Endothelial cell of umbilical vein (primary cell): ENCODE measurements around the gene EMC6.

Experiments
- EZH2 ChIP-seq: IDR thresholded peaks from 2 replicates; pipeline ENCODE4 v1.6.1; 2012; ENCODE audit warnings: borderline replicate concordance, low read depth, mild to moderate bottlenecking, moderate library complexity, low read length, inconsistent platforms; ENCODE audit not compliant: severe bottlenecking
- FOS ChIP-seq: IDR thresholded peaks from 2 replicates; pipeline ENCODE4 v1.6.1; 2011; ENCODE audit warnings: mild to moderate bottlenecking, low read length, moderate library complexity, borderline replicate concordance; ENCODE audit not compliant: insufficient read depth
- JUN ChIP-seq: IDR thresholded peaks from 2 replicates; pipeline ENCODE4 v1.6.1; 2011; ENCODE audit warnings: borderline replicate concordance, low read depth; ENCODE audit not compliant: insufficient read length, insufficient read depth
- MYC ChIP-seq: IDR thresholded peaks from one replicate; pipeline ENCODE4 v1.6.1; 2011; ENCODE audit warnings: mild to moderate bottlenecking, low read depth, low read length
- POLR2A ChIP-seq: IDR thresholded peaks from 2 replicates; pipeline ENCODE4 v1.6.1; 2012; ENCODE audit warnings: low read depth, mild to moderate bottlenecking, control low read depth, low read length
- POLR2AphosphoS5 ChIP-seq: IDR thresholded peaks from 2 replicates; pipeline ENCODE4 v1.6.1; 2012; ENCODE audit warnings: low read depth, mild to moderate bottlenecking, control low read depth, low read length, moderate library complexity; ENCODE audit not compliant: insufficient read depth
- TF ChIP-seq, protein P1 (sequence below), 2 donors: IDR thresholded peaks; 1 replicate in 1 of 2; 2 replicates in 1 of 2; pipeline ENCODE4 v1.5.1; 2011; ENCODE audit warnings: low read length in 2 of 2, mild to moderate bottlenecking in 2 of 2, moderate library complexity in 2 of 2, control low read depth in 1 of 2, inconsistent platforms in 1 of 2, low read depth in 1 of 2; ENCODE audit not compliant: insufficient read depth in 1 of 2; ENCODE audit errors: extremely low read depth in 1 of 2
- TF ChIP-seq, protein P2 (sequence below): IDR thresholded peaks from 2 replicates; pipeline ENCODE4 v1.6.1; 2011; ENCODE audit not compliant: insufficient read depth, insufficient read length

DNA sequence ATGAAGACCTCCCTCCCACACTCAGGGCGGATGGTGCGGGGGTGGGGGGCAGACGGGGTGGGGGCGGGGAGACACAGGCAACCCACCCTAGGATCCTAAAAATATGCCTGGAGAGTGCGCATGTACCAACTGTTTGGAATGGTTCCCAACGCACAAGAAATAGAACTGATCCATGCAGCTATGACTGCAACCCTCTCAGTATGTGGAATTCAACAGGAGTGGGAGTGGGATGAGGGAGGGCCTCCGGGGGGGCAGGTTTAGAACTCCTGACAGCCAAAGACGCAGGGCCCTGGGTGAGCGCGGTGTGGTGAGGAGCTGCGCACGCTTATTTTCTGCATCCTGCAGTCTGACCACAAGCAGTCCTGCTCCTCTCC, 28.5 kb downstream of the EMC6 start:
- TF ChIP-seq MYC (no peak), EZH2 (no peak), POLR2A (no peak), POLR2AphosphoS5 (no peak), JUN (no peak), FOS (no peak)
- TF ChIP-seq, protein P1, sequence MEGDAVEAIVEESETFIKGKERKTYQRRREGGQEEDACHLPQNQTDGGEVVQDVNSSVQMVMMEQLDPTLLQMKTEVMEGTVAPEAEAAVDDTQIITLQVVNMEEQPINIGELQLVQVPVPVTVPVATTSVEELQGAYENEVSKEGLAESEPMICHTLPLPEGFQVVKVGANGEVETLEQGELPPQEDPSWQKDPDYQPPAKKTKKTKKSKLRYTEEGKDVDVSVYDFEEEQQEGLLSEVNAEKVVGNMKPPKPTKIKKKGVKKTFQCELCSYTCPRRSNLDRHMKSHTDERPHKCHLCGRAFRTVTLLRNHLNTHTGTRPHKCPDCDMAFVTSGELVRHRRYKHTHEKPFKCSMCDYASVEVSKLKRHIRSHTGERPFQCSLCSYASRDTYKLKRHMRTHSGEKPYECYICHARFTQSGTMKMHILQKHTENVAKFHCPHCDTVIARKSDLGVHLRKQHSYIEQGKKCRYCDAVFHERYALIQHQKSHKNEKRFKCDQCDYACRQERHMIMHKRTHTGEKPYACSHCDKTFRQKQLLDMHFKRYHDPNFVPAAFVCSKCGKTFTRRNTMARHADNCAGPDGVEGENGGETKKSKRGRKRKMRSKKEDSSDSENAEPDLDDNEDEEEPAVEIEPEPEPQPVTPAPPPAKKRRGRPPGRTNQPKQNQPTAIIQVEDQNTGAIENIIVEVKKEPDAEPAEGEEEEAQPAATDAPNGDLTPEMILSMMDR (IDR thresholded peaks at IDR 0.05; ENCODE audit: extremely low read depth in 1 of 2, insufficient read depth in 1 of 2, low read depth in 1 of 2, low read length in 2 of 2): no peak
- TF ChIP-seq, protein P2, sequence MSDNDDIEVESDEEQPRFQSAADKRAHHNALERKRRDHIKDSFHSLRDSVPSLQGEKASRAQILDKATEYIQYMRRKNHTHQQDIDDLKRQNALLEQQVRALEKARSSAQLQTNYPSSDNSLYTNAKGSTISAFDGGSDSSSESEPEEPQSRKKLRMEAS: no peak
